Measurements from ENCODE around the gene PTPRM. TPM values are rescaled to one million over a fixed set of nuclear protein-coding genes. Genes with fewer than 3 reads are reported as not detected.

The PTPRM gene
- total RNA-seq, 1 experiment from 2014 or later = 45.6 TPM

- no peaks in the 10 kb centered on the region for H3F3A ChIP-seq (ENCODE audit: low read length, unreplicated experiment)
- H3K9ac ChIP-seq (ENCODE audit: low read length) = no peak overlapping the region
- H3K4me1 ChIP-seq (ENCODE audit: insufficient read depth, low read length) = no peaks in the 10 kb centered on the region
- H3K4me2 ChIP-seq (ENCODE audit: low read length) = no peak overlapping the region
- TF ChIP-seq EZH2phosphoT487 (IDR thresholded peaks at IDR 0.05; ENCODE audit: borderline replicate concordance, low read length) = no peak
- no peak for TF ChIP-seq CTCF (conservative IDR thresholded peaks at IDR 0.05; ENCODE audit: low read depth, low read length)
- TF ChIP-seq EZH2 (IDR thresholded peaks at IDR 0.05; ENCODE audit: low read length, unreplicated experiment) = no peak
- POLR2A ChIA-PET (ENCODE audit: unreplicated experiment) = no interaction called here
- ATAC-seq (no peak), DNase-seq (no peak)
- H3K9me2 ChIP-seq (replicated peaks; ENCODE audit: low read length) = no peaks in the 10 kb centered on the region
- no peaks in the 10 kb centered on the region for H4K20me1 ChIP-seq (ENCODE audit: low read length)
- H3K9me3 ChIP-seq (ENCODE audit: low read length) = 0 out of 2 replicates have a peak, but pooled peaks cover 9% of the 10 kb centered on the region
- H3K27ac ChIP-seq (ENCODE audit: low read length) = no peak overlapping the region
- H3K36me3 ChIP-seq (ENCODE audit: low read depth, low read length) = no peaks in the 10 kb centered on the region
- no peaks in the 10 kb centered on the region for H3K79me2 ChIP-seq (ENCODE audit: low read length)
- CTCF ChIA-PET = no interaction called here
- H3K4me3 ChIP-seq (ENCODE audit: low read length) = no peak overlapping the region
- BruUV-seq (replicated peaks) = no TSS peak
- intact Hi-C loops (cut with micrococcal nuclease) = no loop called here
- H2AFZ ChIP-seq (ENCODE audit: low read length) = no peak overlapping the region
- no peaks in the 10 kb centered on the region for H3K27me3 ChIP-seq (ENCODE audit: low read length)
Observed at GRCh38 chr18:8409151-8409550, 842.0 kb downstream of the PTPRM start.

DNA sequence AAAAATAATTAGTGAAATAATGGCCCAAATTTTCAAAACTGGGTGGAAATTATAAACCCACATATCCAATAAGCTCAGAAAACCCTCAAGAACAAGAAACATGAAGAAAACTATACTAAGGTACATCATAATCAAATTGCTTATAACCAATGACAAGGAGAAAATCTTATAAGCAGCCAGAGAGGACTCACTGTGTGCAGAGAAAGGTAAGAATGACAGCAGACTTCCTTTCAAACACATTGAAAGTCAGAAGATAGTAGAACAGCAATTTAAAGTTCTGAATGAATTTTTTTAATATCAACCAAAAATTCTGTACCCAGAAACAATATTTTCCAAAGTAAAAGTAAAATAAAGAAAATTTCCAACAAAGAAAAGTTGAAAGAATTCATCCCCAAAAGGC is 844.4 kb downstream of the PTPRM start:
- BruUV-seq (replicated peaks) = TSS peak; percentile 11
- Histone ChIP-seq H3K27ac (ENCODE audit: low read length) (no peak overlapping the region), H3K4me1 (ENCODE audit: insufficient read depth, low read length) (no peaks in the 10 kb centered on the region), H3K27me3 (ENCODE audit: low read length) (no peaks in the 10 kb centered on the region), H4K20me1 (ENCODE audit: low read length) (no peaks in the 10 kb centered on the region), H3K79me2 (ENCODE audit: low read length) (no peaks in the 10 kb centered on the region), H3F3A (ENCODE audit: low read length, unreplicated experiment) (no peaks in the 10 kb centered on the region), H2AFZ (ENCODE audit: low read length) (no peak overlapping the region), H3K36me3 (ENCODE audit: low read depth, low read length) (no peaks in the 10 kb centered on the region), H3K9ac (ENCODE audit: low read length) (no peak overlapping the region), H3K9me3 (ENCODE audit: low read length) (0 out of 2 replicates have a peak, but pooled peaks cover 9% of the 10 kb centered on the region), H3K9me2 (replicated peaks; ENCODE audit: low read length) (no peaks in the 10 kb centered on the region), H3K4me2 (ENCODE audit: low read length) (no peak overlapping the region), H3K4me3 (ENCODE audit: low read length) (no peak overlapping the region)
- CTCF ChIA-PET = no interaction called here
- intact Hi-C loops (cut with micrococcal nuclease) = no loop called here
- POLR2A ChIA-PET (ENCODE audit: unreplicated experiment) = no interaction called here
- DNase-seq = no peak
- ATAC-seq = no peak
- TF ChIP-seq CTCF (conservative IDR thresholded peaks at IDR 0.05; ENCODE audit: low read depth, low read length) (no peak), EZH2phosphoT487 (IDR thresholded peaks at IDR 0.05; ENCODE audit: borderline replicate concordance, low read length) (no peak), EZH2 (IDR thresholded peaks at IDR 0.05; ENCODE audit: low read length, unreplicated experiment) (no peak)

- no peaks in the 10 kb centered on the region for H3K79me2 ChIP-seq (ENCODE audit: low read length)
- no peak overlapping the region for H3K4me2 ChIP-seq (ENCODE audit: low read length)
- ATAC-seq = no peak
- H4K20me1 ChIP-seq (ENCODE audit: low read length) = no peaks in the 10 kb centered on the region
- no peaks in the 10 kb centered on the region for H3K27me3 ChIP-seq (ENCODE audit: low read length)
- H3K9me2 ChIP-seq (replicated peaks; ENCODE audit: low read length) = no peaks in the 10 kb centered on the region
- 0 out of 2 replicates have a peak, but pooled peaks cover 9% of the 10 kb centered on the region for H3K9me3 ChIP-seq (ENCODE audit: low read length)
- no peak overlapping the region for H2AFZ ChIP-seq (ENCODE audit: low read length)
- no peaks in the 10 kb centered on the region for H3F3A ChIP-seq (ENCODE audit: low read length, unreplicated experiment)
- H3K9ac ChIP-seq (ENCODE audit: low read length) = no peak overlapping the region
- H3K4me1 ChIP-seq (ENCODE audit: insufficient read depth, low read length) = no peaks in the 10 kb centered on the region
- ChIA-PET CTCF (no interaction called here), POLR2A (ENCODE audit: unreplicated experiment) (no interaction called here)
- TF ChIP-seq CTCF (conservative IDR thresholded peaks at IDR 0.05; ENCODE audit: low read depth, low read length) (no peak), EZH2 (IDR thresholded peaks at IDR 0.05; ENCODE audit: low read length, unreplicated experiment) (no peak), EZH2phosphoT487 (IDR thresholded peaks at IDR 0.05; ENCODE audit: borderline replicate concordance, low read length) (no peak)
- no peaks in the 10 kb centered on the region for H3K36me3 ChIP-seq (ENCODE audit: low read depth, low read length)
- DNase-seq = no peak
- H3K27ac ChIP-seq (ENCODE audit: low read length) = no peak overlapping the region
- intact Hi-C loops (cut with micrococcal nuclease) = no loop called here
- BruUV-seq (replicated peaks) = no TSS peak
- H3K4me3 ChIP-seq (ENCODE audit: low read length) = no peak overlapping the region
Observed at GRCh38 chr18:8412117-8412516, 845.0 kb downstream of the PTPRM start.
